H1 (cell line): ENCODE measurements around the gene PTPRF. TPM values are rescaled to one million over a fixed set of nuclear protein-coding genes. Genes with fewer than 3 reads are reported as not detected.

Experiments
- CTCF ChIA-PET: fragments of 300-600 bp; sonication (Branson Sonifier 250); formaldehyde crosslinking; loops from one replicate; lab custom pipeline; 2021; ENCODE audit not compliant: partially characterized antibody; lab: Charles Lee
- POLR2A ChIA-PET: fragments of 300-600 bp; sonication (Branson Sonifier 250); formaldehyde crosslinking; loops from one replicate; lab custom pipeline; 2021; ENCODE audit warnings: inconsistent platforms; ENCODE audit not compliant: partially characterized antibody; lab: Charles Lee
- DNase-seq, 2 experiments: peaks; one replicate each; pipeline versions ENCODE4 v3.0.0 to v3.0.0-alpha.2; 2010 to 2022; ENCODE audit warnings: low spot score in 2 of 2, low read depth in 1 of 2, mixed read lengths in 1 of 2
- FAIRE-seq: peaks from 2 replicates; lab custom pipeline; 2011; peaks lifted over from hg19 to GRCh38; lab: Jason Lieb, UNC
- H2AFZ ChIP-seq: 2 replicates; pipeline ENCODE4 v1.8.1; 2012; ENCODE audit warnings: low read length, inconsistent platforms
- H2AK5ac ChIP-seq: 2 replicates; pipeline ENCODE4 v1.6.1; 2013; ENCODE audit warnings: low read depth, low read length
- H2BK120ac ChIP-seq: replicated peaks from 2 replicates; pipeline ENCODE3; 2013; ENCODE audit warnings: low read depth, low read length, inconsistent platforms
- H2BK12ac ChIP-seq: 2 replicates; pipeline ENCODE4 v1.6.1; 2013; ENCODE audit warnings: low read depth, low read length
- H2BK15ac ChIP-seq: 2 replicates; pipeline ENCODE4 v1.6.1; 2013; ENCODE audit warnings: low read length
- H2BK20ac ChIP-seq: 2 replicates; pipeline ENCODE4 v1.6.1; 2013; ENCODE audit warnings: low read length
- H2BK5ac ChIP-seq: 2 replicates; pipeline ENCODE4 v1.6.1; 2013; ENCODE audit warnings: low read depth, low read length
- H3K14ac ChIP-seq: 2 replicates; pipeline ENCODE4 v1.6.1; 2013; ENCODE audit warnings: inconsistent platforms; ENCODE audit not compliant: insufficient read length
- H3K18ac ChIP-seq: 2 replicates; pipeline ENCODE4 v1.6.1; 2013; ENCODE audit warnings: low read length; ENCODE audit errors: extremely low read depth
- H3K23ac ChIP-seq: 2 replicates; pipeline ENCODE4 v1.6.1; 2013; ENCODE audit warnings: inconsistent platforms; ENCODE audit not compliant: insufficient read length
- H3K23me2 ChIP-seq: 2 replicates; pipeline ENCODE4 v1.6.1; 2013; ENCODE audit warnings: low read depth, low read length
- H3K27ac ChIP-seq: 2 replicates; pipeline ENCODE4 v1.6.1; 2011; ENCODE audit warnings: low read depth, low read length, inconsistent platforms
- H3K27me3 ChIP-seq, 4 experiments: replicated peaks in 1 of 4; 1 replicate in 1 of 4; 2 replicates in 3 of 4; pipeline versions ENCODE4 v1.6.1 to v1.8.1; 2011 to 2013; ENCODE audit warnings: low read length in 3 of 4, mild to moderate bottlenecking in 3 of 4, inconsistent platforms in 2 of 4, mixed read lengths in 2 of 4, moderate library complexity in 1 of 4; ENCODE audit not compliant: control insufficient read depth in 3 of 4, insufficient read depth in 3 of 4; ENCODE audit errors: extremely low read depth in 1 of 4
- H3K36me3 ChIP-seq, 4 experiments: 2 replicates each; pipeline versions ENCODE4 v1.6.1 to v1.8.1; 2011 to 2013; ENCODE audit warnings: mild to moderate bottlenecking in 4 of 4, low read length in 3 of 4, moderate library complexity in 2 of 4, control low read depth in 1 of 4, inconsistent platforms in 1 of 4; ENCODE audit not compliant: insufficient read depth in 4 of 4, control insufficient read depth in 2 of 4
- H3K4ac ChIP-seq: replicated peaks from 2 replicates; pipeline ENCODE3; 2013; ENCODE audit warnings: low read length, low read depth, mixed read lengths, inconsistent platforms; ENCODE audit not compliant: insufficient read length
- H3K4me1 ChIP-seq, 4 experiments: replicated peaks in 1 of 4; 1 replicate in 1 of 4; 2 replicates in 3 of 4; pipeline versions ENCODE4 v1.6.1 to v1.8.1; 2011 to 2013; ENCODE audit warnings: low read length in 3 of 4, inconsistent platforms in 2 of 4, mixed read lengths in 1 of 4; ENCODE audit not compliant: insufficient read depth in 4 of 4, control insufficient read depth in 3 of 4
- H3K4me2 ChIP-seq, 2 experiments: 2 replicates each; pipeline versions ENCODE4 v1.6.1 to v1.8.1; 2011 to 2013; ENCODE audit warnings: low read depth in 2 of 2, low read length in 2 of 2, control low read depth in 1 of 2, inconsistent platforms in 1 of 2, mild to moderate bottlenecking in 1 of 2; ENCODE audit not compliant: insufficient read depth in 1 of 2
- H3K4me3 ChIP-seq, 4 experiments: fragments of 200-600, 300-600 bp in 1 of 4; sonication (generic), shearing (Covaris generic), sonication (Bioruptor Twin) in 1 of 4; 2 replicates each; pipeline versions ENCODE4 v1.5.1 to v1.8.1; 2011 to 2016; ENCODE audit warnings: low read length in 4 of 4, low read depth in 3 of 4, control low read depth in 2 of 4, inconsistent platforms in 2 of 4, mild to moderate bottlenecking in 2 of 4, mixed read lengths in 1 of 4, moderate library complexity in 1 of 4; ENCODE audit not compliant: insufficient read depth in 2 of 4; ENCODE audit errors: extremely low read depth in 1 of 4
- H3K56ac ChIP-seq: replicated peaks from 2 replicates; pipeline ENCODE3; 2013; ENCODE audit warnings: low read depth, mild to moderate bottlenecking, mixed read lengths, low read length, inconsistent platforms; ENCODE audit not compliant: insufficient read length
- H3K79me1 ChIP-seq: 2 replicates; pipeline ENCODE4 v1.6.1; 2013; ENCODE audit warnings: low read depth, low read length, control low read depth
- H3K79me2 ChIP-seq, 2 experiments: 2 replicates each; pipeline versions ENCODE4 v1.6.1 to v1.8.1; 2012 to 2013; ENCODE audit warnings: low read length in 2 of 2, mild to moderate bottlenecking in 2 of 2, inconsistent platforms in 1 of 2; ENCODE audit not compliant: insufficient read depth in 2 of 2, control insufficient read depth in 1 of 2
- H3K9ac ChIP-seq, 4 experiments: replicated peaks in 1 of 4; 1 replicate in 1 of 4; 2 replicates in 3 of 4; pipeline versions ENCODE4 v1.6.1 to v1.8.1; 2011 to 2013; ENCODE audit warnings: low read depth in 3 of 4, low read length in 3 of 4, control low read depth in 2 of 4, mild to moderate bottlenecking in 2 of 4, moderate library complexity in 2 of 4, inconsistent platforms in 1 of 4; ENCODE audit errors: extremely low read depth in 1 of 4
- H3K9me3 ChIP-seq, 2 experiments: 2 replicates each; pipeline versions ENCODE4 v1.6.1 to v1.8.1; 2012 to 2013; ENCODE audit warnings: mild to moderate bottlenecking in 2 of 2, moderate library complexity in 2 of 2, control low read depth in 1 of 2, inconsistent platforms in 1 of 2, low read depth in 1 of 2, low read length in 1 of 2, mixed read lengths in 1 of 2; ENCODE audit not compliant: insufficient read depth in 2 of 2
- H4K20me1 ChIP-seq, 2 experiments: replicated peaks in 1 of 2; 2 replicates each; pipeline versions ENCODE3 to v1.8.1; 2011 to 2013; ENCODE audit warnings: inconsistent platforms in 2 of 2, low read length in 2 of 2, mild to moderate bottlenecking in 1 of 2; ENCODE audit not compliant: insufficient read depth in 2 of 2, control insufficient read depth in 1 of 2
- H4K5ac ChIP-seq: 2 replicates; pipeline ENCODE4 v1.6.1; 2013; ENCODE audit warnings: low read length, low read depth, mixed read lengths, inconsistent platforms; ENCODE audit not compliant: insufficient read length
- H4K8ac ChIP-seq: 2 replicates; pipeline ENCODE4 v1.8.0; 2013; ENCODE audit warnings: mild to moderate bottlenecking, moderate library complexity, low read length, inconsistent platforms; ENCODE audit not compliant: insufficient read depth; ENCODE audit errors: extremely low read depth
- H4K91ac ChIP-seq: replicated peaks from 2 replicates; pipeline ENCODE3; 2013; ENCODE audit warnings: low read length, mixed read lengths, inconsistent platforms; ENCODE audit not compliant: insufficient read length
- CBX5 ChIP-seq: fragments of 300-800, 300-1000 bp; sonication (generic); IDR thresholded peaks from 2 replicates; pipeline ENCODE4 v1.7.1; 2016; ENCODE audit warnings: antibody characterized with exemption, low read length, low read depth
- CTBP2 ChIP-seq: IDR thresholded peaks from 2 replicates; pipeline ENCODE4 v1.7.0; 2011; ENCODE audit warnings: borderline replicate concordance, mild to moderate bottlenecking, moderate library complexity, mixed read lengths, low read length; ENCODE audit not compliant: insufficient read depth, insufficient read length
- EGR1 ChIP-seq: IDR thresholded peaks from 2 replicates; pipeline ENCODE4 v1.6.1; 2011; ENCODE audit warnings: low read depth, low read length, borderline replicate concordance
- HDAC2 ChIP-seq, 2 experiments: fragments of 300-600 bp in 1 of 2; sonication (generic) in 1 of 2; IDR thresholded peaks; 2 replicates each; pipeline ENCODE4 v1.6.1; 2011 to 2012; ENCODE audit warnings: low read depth in 2 of 2, low read length in 2 of 2, mild to moderate bottlenecking in 2 of 2, moderate library complexity in 2 of 2, borderline replicate concordance in 1 of 2, inconsistent platforms in 1 of 2
- KDM5A ChIP-seq: fragments of 200-600 bp; IDR thresholded peaks from 2 replicates; pipeline ENCODE4 v1.7.1; 2012; ENCODE audit warnings: mild to moderate bottlenecking, low read length, inconsistent platforms, mixed read lengths
- RBBP5 ChIP-seq: IDR thresholded peaks from 2 replicates; pipeline ENCODE4 v1.7.1; 2012; ENCODE audit warnings: low read depth, mild to moderate bottlenecking, inconsistent platforms, low read length, moderate library complexity, borderline replicate concordance
- RXRA ChIP-seq: IDR thresholded peaks from 2 replicates; pipeline ENCODE4 v1.6.1; 2011; ENCODE audit warnings: low read depth, mild to moderate bottlenecking, low read length, moderate library complexity; ENCODE audit not compliant: insufficient read depth
- SIX5 ChIP-seq: IDR thresholded peaks from 2 replicates; pipeline ENCODE4 v1.6.1; 2011; ENCODE audit warnings: mild to moderate bottlenecking, low read depth, low read length
- TAF1 ChIP-seq: IDR thresholded peaks from 2 replicates; pipeline ENCODE4 v1.6.1; 2011; ENCODE audit warnings: mild to moderate bottlenecking, low read depth, low read length
- TBP ChIP-seq: IDR thresholded peaks from 2 replicates; pipeline ENCODE4 v1.6.1; 2011; ENCODE audit warnings: low read depth, low read length, improper control_type of control experiment
- WGBS, 2 experiments: shearing (Covaris generic) in 1 of 2; methylation state at CpG; one replicate each; pipeline versions ENCODE4 v1.1.6 to v1.1.7; 2013 to 2015; ENCODE audit warnings: low lambda C conversion rate in 2 of 2, mixed read lengths in 2 of 2, inconsistent platforms in 1 of 2, low coverage in 1 of 2, missing lambda C conversion rate in 1 of 2; ENCODE audit not compliant: insufficient replicate concordance in 2 of 2, insufficient coverage in 1 of 2, insufficient read length in 1 of 2; ENCODE audit errors: extremely low coverage in 1 of 2, missing lambda C conversion rate in 1 of 2; 5-methylcytosine and 5-hydroxymethylcytosine counted together
- polyA plus RNA-seq, 7 experiments: library from polyadenylated mRNA; depleted of rRNA in 3 of 7; stranded (reverse) in 5 of 7; unstranded in 2 of 7; fragments of >200 nt in 5 of 7; fragments of 200-250 nt in 2 of 7; gene quantifications; 1 replicate in 5 of 7; 2 replicates in 1 of 7; 4 replicates in 1 of 7; pipeline versions ENCODE4 v1.2.1 to v1.2.3, GENCODE V29; 2011 to 2013; ENCODE audit warnings: missing spikeins in 2 of 7, mixed read lengths in 2 of 7
- total RNA-seq: library from RNA; stranded (reverse); fragmentation: NEBNext Ultra II Directional; extraction: Animal tissue kit (Norgen Biotek cat#: 25700); gene quantifications from 2 replicates; pipeline ENCODE4 v1.2.1, GENCODE V29; 2021
- TF ChIP-seq, protein P1 (sequence below): IDR thresholded peaks from 2 replicates; pipeline ENCODE4 v1.6.1; 2012; ENCODE audit warnings: inconsistent platforms

The PTPRF gene
- total and polyA plus RNA-seq, 2 of the 8 experiments (the other 6 are each of a cell fraction or from before 2014, with no cell fraction given), result 136 to 231 TPM

DNA sequence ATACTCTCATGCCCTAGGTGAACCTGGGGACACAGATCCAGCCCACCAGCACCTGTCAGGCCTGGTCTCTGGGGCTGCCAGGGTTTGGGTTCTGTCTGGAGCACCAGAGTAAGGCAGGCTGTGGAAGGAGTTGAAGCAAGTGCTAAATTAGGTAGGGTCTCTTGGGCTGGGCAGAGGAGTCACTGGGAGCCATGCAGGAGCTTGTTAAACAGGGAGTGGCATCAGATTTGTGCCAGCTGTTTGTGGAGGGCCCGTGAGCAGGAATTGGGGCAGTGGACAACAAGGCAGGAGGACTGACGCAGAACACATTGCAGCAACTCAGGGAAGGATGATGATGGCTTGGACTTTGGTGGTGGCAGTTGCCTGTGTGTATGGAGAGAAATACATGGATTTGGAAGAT is 56.3 kb downstream of the PTPRF start:
- ChIA-PET POLR2A (interaction anchor here (0.6 to 1.3 kb wide), 4 partner anchors 14 to 80 kb away, joined by 3 to 4 read pairs (median 3); no protein-coding TSS in a partner anchor), CTCF (interaction anchor here (1.1 to 2.7 kb wide), 5 partner anchors 9 to 57 kb away, joined by 3 to 9 read pairs (median 5); no protein-coding TSS in a partner anchor)
- H2BK15ac ChIP-seq, result no peak overlapping the region
- no peak overlapping the region for H3K4me3 ChIP-seq
- peaks cover 7% of the 10 kb centered on the region; the same call in 1 of the 2 replicates for H3K79me1 ChIP-seq
- no peaks in the 10 kb centered on the region for H3K27me3 ChIP-seq
- no peak overlapping the region for H3K18ac ChIP-seq
- H2BK5ac ChIP-seq, result no peak overlapping the region
- WGBS, 2 experiments, result 47% methylated on average over 2 of the region's 2 CpGs; no CpG with 5 or more reads in 1 of the 2 experiments
- no peak overlapping the region for H3K23ac ChIP-seq
- H3K36me3 ChIP-seq, result peaks cover 11 to 20% (median 13%) of the 10 kb centered on the region in 4 experiments
- H4K91ac ChIP-seq, result no peak overlapping the region
- H3K79me2 ChIP-seq, result no peaks in the 10 kb centered on the region
- no peak overlapping the region for H3K4ac ChIP-seq
- no peaks in the 10 kb centered on the region; a peak in 1 of 7 replicates for H3K4me1 ChIP-seq
- no peak for TF ChIP-seq KDM5A
- TF ChIP-seq RBBP5, result no peak
- no peak for TF ChIP-seq CBX5
- TF ChIP-seq CTBP2, result no peak
- TF ChIP-seq TAF1, result no peak
- TF ChIP-seq, protein P1, sequence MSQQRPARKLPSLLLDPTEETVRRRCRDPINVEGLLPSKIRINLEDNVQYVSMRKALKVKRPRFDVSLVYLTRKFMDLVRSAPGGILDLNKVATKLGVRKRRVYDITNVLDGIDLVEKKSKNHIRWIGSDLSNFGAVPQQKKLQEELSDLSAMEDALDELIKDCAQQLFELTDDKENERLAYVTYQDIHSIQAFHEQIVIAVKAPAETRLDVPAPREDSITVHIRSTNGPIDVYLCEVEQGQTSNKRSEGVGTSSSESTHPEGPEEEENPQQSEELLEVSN, result no peak
- no peak for TF ChIP-seq HDAC2 (IDR thresholded peaks at IDR 0.05; ENCODE audit: borderline replicate concordance in 1 of 2, low read depth in 2 of 2, low read length in 2 of 2)
- no peak for TF ChIP-seq SIX5
- no peak for TF ChIP-seq TBP
- no peak for TF ChIP-seq EGR1
- TF ChIP-seq RXRA, result no peak
- H3K4me2 ChIP-seq, result no peak overlapping the region
- H3K9ac ChIP-seq, result no peak overlapping the region
- no peak overlapping the region for H2BK12ac ChIP-seq
- no peak overlapping the region for H2AFZ ChIP-seq
- no peak overlapping the region for H2BK120ac ChIP-seq
- H3K9me3 ChIP-seq, result no peaks in the 10 kb centered on the region
- peaks cover 6 to 26% of the 10 kb centered on the region in 2 experiments for H4K20me1 ChIP-seq
- no peak overlapping the region for H2BK20ac ChIP-seq
- no peak for FAIRE-seq
- H3K23me2 ChIP-seq, result no peaks in the 10 kb centered on the region; the same call in 1 of the 2 replicates
- DNase-seq, result no peak
- no peak overlapping the region for H3K14ac ChIP-seq
- no peak overlapping the region for H3K56ac ChIP-seq
- H3K27ac ChIP-seq, result no peak overlapping the region
- H4K5ac ChIP-seq, result no peak overlapping the region
- H4K8ac ChIP-seq, result no peak overlapping the region
- no peak overlapping the region for H2AK5ac ChIP-seq
